K562 (cell line): ENCODE results near the gene ABCA1. TPM values are rescaled to one million over a fixed set of nuclear protein-coding genes. Genes with fewer than 3 reads are reported as not detected.

Experiments
- ATAC-seq: fragments of 200-7000 bp; cut with Tn5 transposase; 3 replicates; pipeline ENCODE4 v1.9.1; 2020; ENCODE audit warnings: moderate library complexity
- BruUV-seq: library from RNA; stranded (reverse); fragments of 400-500 nt; replicated peaks from 2 replicates; lab custom pipeline; 2021; lab: Mats Ljungman, UMichigan
- CTCF ChIA-PET: fragments of 300-600 bp; formaldehyde crosslinking; extraction: SDS; loops from one replicate; lab custom pipeline; 2021; ENCODE audit warnings: low intra/inter-chr PET ratio; lab: Yijun Ruan, JAX
- POLR2A ChIA-PET: fragments of 300-600, 350-650 bp; sonication (Branson Sonifier 250); formaldehyde crosslinking; extraction: SDS; loops from one replicate; lab custom pipeline; 2021; ENCODE audit warnings: antibody characterized with exemption, inconsistent platforms; lab: Yijun Ruan, JAX
- DNase-seq, 4 experiments: peaks; one replicate each; pipeline versions ENCODE4 v3.0.0 to v3.0.0-alpha.2; 2011 to 2018; ENCODE audit warnings: low spot score in 3 of 4, mixed read lengths in 3 of 4; ENCODE audit errors: extremely low read depth in 1 of 4
- FAIRE-seq: peaks from 2 replicates; lab custom pipeline; 2011; peaks lifted over from hg19 to GRCh38; lab: Jason Lieb, UNC
- H2AFZ ChIP-seq: 2 replicates; pipeline ENCODE4 v1.6.0; 2011; ENCODE audit warnings: low read depth, low read length, control low read depth, inconsistent platforms
- H3K27ac ChIP-seq: fragments of 200-600 bp; 3 replicates; pipeline ENCODE4 v1.8.0; 2011; ENCODE audit warnings: low read depth, mild to moderate bottlenecking, control low read depth, inconsistent platforms, low read length, moderate library complexity, mixed read lengths; ENCODE audit errors: extremely low read depth
- H3K27me3 ChIP-seq, 2 experiments: fragments of 300-600 bp in 1 of 2; 2 replicates in 1 of 2; 3 replicates in 1 of 2; pipeline versions ENCODE4 v1.6.0 to v1.8.0; 2011; ENCODE audit warnings: inconsistent platforms in 2 of 2, low read length in 2 of 2, mild to moderate bottlenecking in 1 of 2, mixed read lengths in 1 of 2, moderate library complexity in 1 of 2; ENCODE audit not compliant: control insufficient read depth in 2 of 2, insufficient read depth in 2 of 2
- H3K36me3 ChIP-seq: fragments of 300-600 bp; 3 replicates; pipeline ENCODE4 v1.8.0; 2011; ENCODE audit warnings: mild to moderate bottlenecking, low read length, inconsistent platforms; ENCODE audit not compliant: control insufficient read depth, insufficient read depth
- H3K4me1 ChIP-seq, 2 experiments: fragments of 200-600 bp in 1 of 2; replicated peaks in 1 of 2; 2 replicates in 1 of 2; 3 replicates in 1 of 2; pipeline versions ENCODE4 v1.5.1 to v1.8.0; 2011; ENCODE audit warnings: inconsistent platforms in 2 of 2, low read length in 2 of 2, mild to moderate bottlenecking in 1 of 2, mixed read lengths in 1 of 2, moderate library complexity in 1 of 2; ENCODE audit not compliant: control insufficient read depth in 2 of 2, insufficient read depth in 2 of 2
- H3K4me2 ChIP-seq: 2 replicates; pipeline ENCODE4 v1.6.1; 2011; ENCODE audit warnings: low read length, control low read depth, inconsistent platforms, mixed read lengths; ENCODE audit not compliant: insufficient read depth
- H3K4me3 ChIP-seq: fragments of 200-600 bp; sonication (generic), shearing (Covaris generic); 2 replicates; pipeline ENCODE4 v1.5.1; 2016; ENCODE audit warnings: control low read depth, inconsistent platforms
- H3K79me2 ChIP-seq: fragments of 200-600 bp; 3 replicates; pipeline ENCODE4 v1.8.0; 2011; ENCODE audit warnings: low read length, inconsistent platforms; ENCODE audit not compliant: control insufficient read depth, insufficient read depth
- H3K9ac ChIP-seq, 2 experiments: 2 replicates each; pipeline versions ENCODE4 v1.6.0 to v1.6.1; 2011; ENCODE audit warnings: low read depth in 2 of 2, low read length in 2 of 2, control low read depth in 1 of 2, inconsistent platforms in 1 of 2, mild to moderate bottlenecking in 1 of 2, mixed read lengths in 1 of 2; ENCODE audit not compliant: insufficient read depth in 1 of 2
- H3K9me1 ChIP-seq: one replicate; pipeline ENCODE4 v1.6.0; 2011; ENCODE audit warnings: inconsistent platforms, mild to moderate bottlenecking, low read length, moderate library complexity; ENCODE audit not compliant: control insufficient read depth, insufficient read depth
- H3K9me3 ChIP-seq: replicated peaks from 2 replicates; pipeline ENCODE4 v1.5.1; 2011; ENCODE audit warnings: low read depth, low read length, inconsistent platforms; ENCODE audit not compliant: control insufficient read depth, insufficient read depth
- H4K20me1 ChIP-seq: replicated peaks from 2 replicates; pipeline ENCODE4 v1.6.1; 2011; ENCODE audit warnings: low read length, inconsistent platforms, mixed read lengths; ENCODE audit not compliant: control insufficient read depth, insufficient read depth
- ETV6 ChIP-seq, 3 experiments: fragments of 150-350 bp in 1 of 3; sonication (generic) in 1 of 3; formaldehyde crosslinking in 1 of 3; IDR thresholded peaks; 2 replicates each; pipeline versions ENCODE4 v1.6.1 to v1.8.0; 2014 to 2022; ENCODE audit warnings: borderline replicate concordance in 2 of 3, low read depth in 2 of 3, antibody characterized with exemption in 1 of 3, low read length in 1 of 3, mild to moderate bottlenecking in 1 of 3, missing genetic modification reagents in 1 of 3
- FOXA1 ChIP-seq: fragments of 450-650 bp; IDR thresholded peaks from 2 replicates; pipeline ENCODE4 v1.6.1; 2016; ENCODE audit warnings: mild to moderate bottlenecking, borderline replicate concordance
- NFE2L1 ChIP-seq: fragments of 450-650 bp; IDR thresholded peaks from 2 replicates; pipeline ENCODE4 v1.6.1; 2016; ENCODE audit warnings: missing genetic modification characterization, low read depth, mild to moderate bottlenecking, missing compliant biosample characterization, moderate library complexity, borderline replicate concordance
- ZNF224 ChIP-seq: sonication (generic); formaldehyde crosslinking; IDR thresholded peaks from 2 replicates; pipeline ENCODE4 v1.8.0; 2022; ENCODE audit warnings: mild to moderate bottlenecking, missing genetic modification reagents
- WGBS: fragments of 100-300 bp; shearing (Covaris generic); methylation state at CpG from one replicate; pipeline ENCODE4 v1.1.6; 2016; ENCODE audit warnings: low coverage, mixed read lengths; ENCODE audit not compliant: insufficient coverage; ENCODE audit errors: missing lambda C conversion rate; 5-methylcytosine and 5-hydroxymethylcytosine counted together
- in situ Hi-C: fragments of 300-500 bp; cut with MboI; formaldehyde crosslinking; loops from 4 replicates; pipeline ENCODE4 v1.15.0; 2018; ENCODE audit warnings: inconsistent platforms, mixed read lengths
- intact Hi-C: fragments of 100-400 bp; cut with micrococcal nuclease; formaldehyde crosslinking; loops from 2 replicates; pipeline ENCODE4 v1.14.2; 2022
- polyA plus RNA-seq, 8 experiments: library from polyadenylated mRNA; depleted of rRNA in 4 of 8; stranded (reverse) in 5 of 8; unstranded in 3 of 8; fragments of >200 nt; fragmentation: Nextera tagmentation in 2 of 8; fragmentation: Illumina TruSeq in 1 of 8; extraction: Ambion mirVana in 2 of 8; extraction: Trizol in 1 of 8; gene quantifications; 2 replicates each; pipeline versions ENCODE4 v1.2.1 to v1.2.3, GENCODE V29; 2011 to 2014; ENCODE audit warnings: inconsistent platforms in 1 of 8, missing spikeins in 1 of 8
- total RNA-seq, 7 experiments: library from RNA; depleted of rRNA in 6 of 7; stranded (reverse); fragments of >200 nt in 6 of 7; fragmentation: Illumina TruSeq in 2 of 7; extraction: Trizol in 2 of 7; gene quantifications; 2 replicates each; pipeline versions ENCODE4 v1.2.1 to v1.2.3, GENCODE V29; 2011 to 2021; ENCODE audit warnings: low replicate concordance in 1 of 7

Gene ABCA1
- total and polyA plus RNA-seq, 9 of the 15 experiments (the other 6 are each of a cell fraction or from before 2014, with no cell fraction given), result under 0.01 to 0.18 (median 0.02) TPM; not detected in 5

DNA sequence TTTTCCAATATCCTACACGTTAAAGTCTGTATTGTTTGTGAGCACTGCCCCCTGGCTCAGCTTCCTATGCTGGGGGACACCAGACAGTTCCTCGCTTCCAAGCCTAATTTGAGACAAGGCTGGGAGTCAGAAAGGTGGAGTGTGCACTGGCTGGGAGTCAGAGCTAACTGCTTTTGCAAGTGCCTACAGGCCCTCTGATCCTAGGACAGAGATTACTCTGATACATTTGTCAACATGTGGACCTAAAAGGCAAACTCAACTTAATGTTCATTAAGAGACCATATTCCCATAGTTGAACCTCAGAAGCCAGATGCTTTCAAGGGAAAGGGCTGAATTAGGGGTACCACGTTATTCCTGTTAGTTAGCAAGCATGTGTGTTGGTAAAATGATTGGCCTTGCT is 83.2 kb downstream of the ABCA1 start:
- ATAC-seq, result no peak
- no TSS peak for BruUV-seq
- DNase-seq, result no peak
- H3K4me1 ChIP-seq, result no peaks in the 10 kb centered on the region
- no peaks in the 10 kb centered on the region for H3K9me3 ChIP-seq
- H3K4me2 ChIP-seq, result no peak overlapping the region
- TF ChIP-seq FOXA1, result no peak
- TF ChIP-seq ZNF224 (CRISPR knock-in tag), result no peak
- TF ChIP-seq ETV6 (IDR thresholded peaks at IDR 0.05; ENCODE audit: borderline replicate concordance in 1 of 2, low read depth in 2 of 2, low read length in 1 of 2), result no peak
- TF ChIP-seq ETV6 (CRISPR knock-in tag; IDR thresholded peaks at IDR 0.05; ENCODE audit: borderline replicate concordance), result no peak
- no peak for TF ChIP-seq NFE2L1 (tag)
- TF ChIP-seq, all 486 proteins: peak for 0
- Histone ChIP-seq H3K27me3 (peaks cover 5 to 29% of the 10 kb centered on the region in 2 experiments; a peak in 3 of 5 replicates), H3K27ac (no peak overlapping the region), H4K20me1 (no peaks in the 10 kb centered on the region), H3K79me2 (no peaks in the 10 kb centered on the region), H3K9me1 (no peaks in the 10 kb centered on the region), H3K4me3 (no peak overlapping the region), H2AFZ (no peak overlapping the region), H3K36me3 (no peaks in the 10 kb centered on the region), H3K9ac (no peak overlapping the region)
- intact Hi-C loops, result no loop called here
- ChIA-PET POLR2A (interaction anchor here (1.1 kb wide), 1 partner anchor 10 kb away, joined by 4 read pairs; no protein-coding TSS in a partner anchor), CTCF (no interaction called here)
- 2% methylated on average over 3 of the region's 3 CpGs for WGBS
- in situ Hi-C loops, result no loop called here
- FAIRE-seq, result no peak
